ENCODE data around the gene ZFP36L2.
A peak's percentile ranks its signal among the peaks of the same experiment; 100 is the strongest.

Gene ZFP36L2

DNA sequence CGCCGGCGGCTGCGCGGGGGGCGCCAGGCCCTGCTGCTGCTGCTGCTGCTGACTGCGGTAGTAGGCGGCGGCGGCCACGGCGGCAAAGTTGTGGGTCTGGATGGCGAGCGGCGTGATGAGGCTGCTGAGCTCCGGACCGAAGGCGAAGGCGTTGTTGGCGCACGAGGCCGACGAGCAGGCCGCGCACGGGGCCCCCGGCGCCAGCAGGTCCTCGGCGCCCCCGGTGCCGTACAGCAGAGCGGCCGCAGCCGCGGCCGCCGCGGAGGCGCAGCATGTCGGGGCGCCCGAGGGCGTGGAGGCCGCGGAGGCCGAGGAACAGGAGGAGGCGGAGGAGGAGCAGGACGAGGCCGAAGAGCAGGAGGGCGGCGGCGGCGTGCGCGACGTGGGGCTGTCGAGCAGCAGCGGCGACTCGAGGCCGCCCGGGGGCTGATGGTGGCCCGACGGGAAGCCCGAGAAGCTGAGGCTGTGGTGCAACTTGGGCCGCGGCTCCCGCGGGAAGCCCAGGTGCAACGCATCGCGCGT, 1.8 kb downstream of the ZFP36L2 start:
- peak; percentile 52 for DNase-seq
- Histone ChIP-seq H3K23ac (ENCODE audit: low read length in 2 of 2) (peak overlapping the region; percentile 1 to 83), H4K91ac (ENCODE audit: low read length) (peak overlapping the region; percentile 72), H4K8ac (ENCODE audit: low read length) (peak overlapping the region; percentile 0), H3K4me2 (ENCODE audit: low read length, poor library complexity, severe bottlenecking) (peak overlapping the region; percentile 48), H3K4me3 (ENCODE audit: insufficient read depth in 1 of 2, low read depth in 1 of 2, low read length in 2 of 2) (peak overlapping the region; percentile 85 to 87), H3K4ac (ENCODE audit: low read depth in 1 of 2, low read length in 2 of 2) (peak overlapping the region; percentile 34 to 67), H3K79me1 (replicated peaks; ENCODE audit: low read length, poor library complexity, severe bottlenecking) (peaks cover 2% of the 10 kb centered on the region), H3K18ac (ENCODE audit: low read depth in 1 of 2, low read length in 2 of 2) (peak overlapping the region; percentile 96 to 98), H2BK120ac (ENCODE audit: low read depth, low read length) (no peak overlapping the region), H3K36me3 (ENCODE audit: control insufficient read depth in 1 of 2, insufficient read depth in 2 of 2, low read depth in 1 of 2, low read length in 2 of 2) (peaks cover 16 to 23% of the 10 kb centered on the region in 2 experiments), H3K4me1 (ENCODE audit: control insufficient read depth, insufficient read depth, low read depth, low read length) (peaks cover 17% of the 10 kb centered on the region), H2BK12ac (ENCODE audit: low read length in 2 of 2) (peak overlapping the region in 1 of 2 experiments; percentile 89), H3K14ac (ENCODE audit: low read length in 2 of 2) (peak overlapping the region in 1 of 2 experiments; percentile 98), H3K27ac (ENCODE audit: low read length, poor library complexity, severe bottlenecking) (no peak overlapping the region), H2BK15ac (ENCODE audit: low read depth, poor library complexity, severe bottlenecking) (peak overlapping the region; percentile 38), H3K27me3 (ENCODE audit: control insufficient read depth in 1 of 2, insufficient read depth in 1 of 2, low read length in 2 of 2) (no peaks in the 10 kb centered on the region), H2AFZ (ENCODE audit: low read depth, low read length) (no peak overlapping the region), H2BK5ac (ENCODE audit: low read depth, low read length, poor library complexity, severe bottlenecking) (peak overlapping the region; percentile 1), H2AK5ac (ENCODE audit: low read length, severe bottlenecking) (no peak overlapping the region), H3K9me3 (ENCODE audit: control insufficient read depth, low read length) (no peaks in the 10 kb centered on the region), H3K9ac (ENCODE audit: low read length) (peak overlapping the region; percentile 100)
- WGBS = under 1% methylated on average over 52 of the region's 74 CpGs

DNA sequence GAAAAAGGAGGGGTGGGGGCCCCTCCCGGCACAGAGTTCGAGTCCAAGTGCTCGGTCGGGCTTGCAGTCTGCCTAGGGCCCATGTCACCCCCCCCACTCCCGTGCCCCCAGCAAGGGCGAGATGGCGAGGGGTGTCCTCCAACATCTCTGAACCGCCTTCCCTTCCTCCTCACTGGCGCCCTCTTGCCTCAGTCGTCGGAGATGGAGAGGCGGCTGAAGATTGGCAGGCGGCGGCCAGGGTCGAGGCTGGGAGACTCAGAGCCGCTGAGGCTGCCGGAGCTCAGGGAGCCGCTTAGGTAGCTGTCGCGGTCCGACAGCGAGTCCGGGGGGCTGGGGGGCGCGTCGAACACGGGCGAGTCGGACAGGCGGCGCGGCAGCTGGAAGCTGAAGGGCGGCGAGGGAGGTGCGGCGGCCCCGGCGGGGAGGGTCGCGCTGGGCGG, 2.3 kb downstream of the ZFP36L2 start:
- Histone ChIP-seq H3K79me1 (replicated peaks; ENCODE audit: low read length, poor library complexity, severe bottlenecking) (peaks cover 3% of the 10 kb centered on the region), H2AK5ac (ENCODE audit: low read length, severe bottlenecking) (no peak overlapping the region), H3K4me1 (ENCODE audit: control insufficient read depth, insufficient read depth, low read depth, low read length) (peaks cover 22% of the 10 kb centered on the region)

GRCh38 chr2:43223521-43224001, 2.8 kb downstream of the ZFP36L2 start:
- Histone ChIP-seq H3K79me1 (replicated peaks; ENCODE audit: low read length, poor library complexity, severe bottlenecking) (peaks cover 5% of the 10 kb centered on the region), H3K27ac (ENCODE audit: low read length, poor library complexity, severe bottlenecking) (peak overlapping the region; percentile 84), H3K4ac (ENCODE audit: low read depth in 1 of 2, low read length in 2 of 2) (no peak overlapping the region), H3K9me3 (ENCODE audit: control insufficient read depth, low read length) (no peaks in the 10 kb centered on the region), H3K36me3 (ENCODE audit: control insufficient read depth in 1 of 2, insufficient read depth in 2 of 2, low read depth in 1 of 2, low read length in 2 of 2) (peaks cover 16 to 23% of the 10 kb centered on the region in 2 experiments), H4K8ac (ENCODE audit: low read length) (no peak overlapping the region), H2BK15ac (ENCODE audit: low read depth, poor library complexity, severe bottlenecking) (no peak overlapping the region), H3K23ac (ENCODE audit: low read length in 2 of 2) (no peak overlapping the region), H3K9ac (ENCODE audit: low read length) (peak overlapping the region; percentile 100), H2BK120ac (ENCODE audit: low read depth, low read length) (no peak overlapping the region), H2AFZ (ENCODE audit: low read depth, low read length) (no peak overlapping the region), H4K91ac (ENCODE audit: low read length) (no peak overlapping the region), H3K4me2 (ENCODE audit: low read length, poor library complexity, severe bottlenecking) (peak overlapping the region; percentile 47), H3K27me3 (ENCODE audit: control insufficient read depth in 1 of 2, insufficient read depth in 1 of 2, low read length in 2 of 2) (no peaks in the 10 kb centered on the region), H2AK5ac (ENCODE audit: low read length, severe bottlenecking) (no peak overlapping the region), H2BK12ac (ENCODE audit: low read length in 2 of 2) (no peak overlapping the region), H2BK5ac (ENCODE audit: low read depth, low read length, poor library complexity, severe bottlenecking) (no peak overlapping the region), H3K14ac (ENCODE audit: low read length in 2 of 2) (no peak overlapping the region), H3K4me1 (ENCODE audit: control insufficient read depth, insufficient read depth, low read depth, low read length) (peaks cover 26% of the 10 kb centered on the region), H3K18ac (ENCODE audit: low read depth in 1 of 2, low read length in 2 of 2) (peak overlapping the region in 1 of 2 experiments; percentile 70), H3K4me3 (ENCODE audit: insufficient read depth in 1 of 2, low read depth in 1 of 2, low read length in 2 of 2) (peak overlapping the region; percentile 14 to 85)
- WGBS = 14% methylated on average over 3 of the region's 4 CpGs
- peak; percentile 58 for DNase-seq

More for the DNA sequence above, 2.3 kb downstream of the ZFP36L2 start:
- Histone ChIP-seq H3K9ac (ENCODE audit: low read length) (peak overlapping the region; percentile 100), H3K14ac (ENCODE audit: low read length in 2 of 2) (peak overlapping the region in 1 of 2 experiments; percentile 98), H3K4ac (ENCODE audit: low read depth in 1 of 2, low read length in 2 of 2) (peak overlapping the region; percentile 34 to 49), H3K23ac (ENCODE audit: low read length in 2 of 2) (peak overlapping the region; percentile 1 to 83), H3K36me3 (ENCODE audit: control insufficient read depth in 1 of 2, insufficient read depth in 2 of 2, low read depth in 1 of 2, low read length in 2 of 2) (peaks cover 16 to 23% of the 10 kb centered on the region in 2 experiments), H2BK12ac (ENCODE audit: low read length in 2 of 2) (peak overlapping the region in 1 of 2 experiments; percentile 66), H4K8ac (ENCODE audit: low read length) (peak overlapping the region; percentile 0), H3K9me3 (ENCODE audit: control insufficient read depth, low read length) (no peaks in the 10 kb centered on the region), H2BK5ac (ENCODE audit: low read depth, low read length, poor library complexity, severe bottlenecking) (peak overlapping the region; percentile 1), H2AFZ (ENCODE audit: low read depth, low read length) (no peak overlapping the region), H3K4me2 (ENCODE audit: low read length, poor library complexity, severe bottlenecking) (peak overlapping the region; percentile 48), H3K27me3 (ENCODE audit: control insufficient read depth in 1 of 2, insufficient read depth in 1 of 2, low read length in 2 of 2) (no peaks in the 10 kb centered on the region), H3K4me3 (ENCODE audit: insufficient read depth in 1 of 2, low read depth in 1 of 2, low read length in 2 of 2) (peak overlapping the region; percentile 85 to 87), H4K91ac (ENCODE audit: low read length) (peak overlapping the region; percentile 48), H2BK15ac (ENCODE audit: low read depth, poor library complexity, severe bottlenecking) (no peak overlapping the region), H2BK120ac (ENCODE audit: low read depth, low read length) (no peak overlapping the region), H3K27ac (ENCODE audit: low read length, poor library complexity, severe bottlenecking) (peak overlapping the region; percentile 84), H3K18ac (ENCODE audit: low read depth in 1 of 2, low read length in 2 of 2) (peak overlapping the region; percentile 96 to 98)
- peak; percentile 85 for DNase-seq
- WGBS = under 1% methylated on average over 38 of the region's 41 CpGs

GRCh38 chr2:43222475-43223309, 3.7 kb downstream of the ZFP36L2 start:
- H3K36me3 ChIP-seq (ENCODE audit: control insufficient read depth in 1 of 2, insufficient read depth in 2 of 2, low read depth in 1 of 2, low read length in 2 of 2) = peaks cover 16 to 23% of the 10 kb centered on the region in 2 experiments
- peak overlapping the region in 1 of 2 experiments; percentile 85 for H3K4me3 ChIP-seq (ENCODE audit: insufficient read depth in 1 of 2, low read depth in 1 of 2, low read length in 2 of 2)
- peak overlapping the region in 1 of 2 experiments; percentile 42 for H3K18ac ChIP-seq (ENCODE audit: low read depth in 1 of 2, low read length in 2 of 2)
- H4K91ac ChIP-seq (ENCODE audit: low read length) = no peak overlapping the region
- H3K14ac ChIP-seq (ENCODE audit: low read length in 2 of 2) = no peak overlapping the region
- H2AFZ ChIP-seq (ENCODE audit: low read depth, low read length) = no peak overlapping the region
- no peak overlapping the region for H2BK15ac ChIP-seq (ENCODE audit: low read depth, poor library complexity, severe bottlenecking)
- peak overlapping the region in 1 of 2 experiments; percentile 28 for H3K4ac ChIP-seq (ENCODE audit: low read depth in 1 of 2, low read length in 2 of 2)
- H2AK5ac ChIP-seq (ENCODE audit: low read length, severe bottlenecking) = no peak overlapping the region
- H3K9me3 ChIP-seq (ENCODE audit: control insufficient read depth, low read length) = no peaks in the 10 kb centered on the region
- WGBS = 0% methylated on average over 3 of the region's 8 CpGs
- H4K8ac ChIP-seq (ENCODE audit: low read length) = no peak overlapping the region
- peaks cover 24% of the 10 kb centered on the region for H3K4me1 ChIP-seq (ENCODE audit: control insufficient read depth, insufficient read depth, low read depth, low read length)
- H2BK12ac ChIP-seq (ENCODE audit: low read length in 2 of 2) = no peak overlapping the region
- no peak overlapping the region for H2BK120ac ChIP-seq (ENCODE audit: low read depth, low read length)
- H3K23ac ChIP-seq (ENCODE audit: low read length in 2 of 2) = no peak overlapping the region
- H3K4me2 ChIP-seq (ENCODE audit: low read length, poor library complexity, severe bottlenecking) = peak overlapping the region; percentile 82
- peak overlapping the region; percentile 100 for H3K9ac ChIP-seq (ENCODE audit: low read length)
- H3K27ac ChIP-seq (ENCODE audit: low read length, poor library complexity, severe bottlenecking) = peak overlapping the region; percentile 100
- no peaks in the 10 kb centered on the region for H3K27me3 ChIP-seq (ENCODE audit: control insufficient read depth in 1 of 2, insufficient read depth in 1 of 2, low read length in 2 of 2)
- H3K79me1 ChIP-seq (replicated peaks; ENCODE audit: low read length, poor library complexity, severe bottlenecking) = peaks cover 3% of the 10 kb centered on the region
- H2BK5ac ChIP-seq (ENCODE audit: low read depth, low read length, poor library complexity, severe bottlenecking) = no peak overlapping the region
- DNase-seq = peak; percentile 56
